ENCODE results near the gene ZMYND19.

ZMYND19 gene

DNA sequence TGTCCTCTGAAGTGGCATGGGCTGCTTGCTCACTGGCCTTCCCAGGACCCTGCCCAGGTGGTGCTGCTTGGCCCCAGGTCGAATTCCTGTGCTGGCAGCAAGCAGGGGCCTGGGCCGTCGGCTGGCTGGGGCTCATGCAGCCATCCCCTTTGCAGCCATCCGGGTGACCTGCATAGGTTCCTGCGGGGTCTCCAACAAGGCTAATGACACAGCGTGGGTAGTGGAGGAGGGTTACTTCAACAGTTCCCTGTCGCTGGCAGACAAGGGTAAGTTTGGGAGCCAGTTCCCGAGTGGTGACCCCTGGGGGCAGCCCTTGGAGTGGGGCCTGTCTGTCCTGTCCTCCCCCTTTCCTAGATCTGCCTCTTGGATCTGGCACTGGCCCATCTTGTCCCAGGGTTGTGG lies 22.4 kb upstream of the ZMYND19 start:
- Histone ChIP-seq H3K27me3 (ENCODE audit: insufficient read depth, low read length, poor library complexity, severe bottlenecking) (no peaks in the 10 kb centered on the region), H4K20me1 (ENCODE audit: insufficient read depth, low read length, poor library complexity, severe bottlenecking) (peaks cover 15% of the 10 kb centered on the region), H3K9me3 (ENCODE audit: insufficient read depth, low read depth, low read length) (no peaks in the 10 kb centered on the region), H3F3A (ENCODE audit: low read depth) (no peaks in the 10 kb centered on the region), H3K9ac (ENCODE audit: low read depth, low read length, poor library complexity, severe bottlenecking) (no peak overlapping the region), H3K79me2 (ENCODE audit: insufficient read depth, low read length) (peaks cover 22% of the 10 kb centered on the region), H3K4me2 (ENCODE audit: low read depth, low read length, poor library complexity, severe bottlenecking) (no peak overlapping the region), H3K9me2 (replicated peaks; ENCODE audit: low read depth, low read length) (no peaks in the 10 kb centered on the region), H2AFZ (ENCODE audit: low read length) (no peak overlapping the region), H3K4me1 (ENCODE audit: insufficient read depth, low read length, poor library complexity, severe bottlenecking) (peaks cover 13% of the 10 kb centered on the region), H3K4me3 (ENCODE audit: low read length, poor library complexity, severe bottlenecking) (no peak overlapping the region), H3K36me3 (ENCODE audit: insufficient read depth, low read length) (no peaks in the 10 kb centered on the region)
- TF ChIP-seq, protein P1, sequence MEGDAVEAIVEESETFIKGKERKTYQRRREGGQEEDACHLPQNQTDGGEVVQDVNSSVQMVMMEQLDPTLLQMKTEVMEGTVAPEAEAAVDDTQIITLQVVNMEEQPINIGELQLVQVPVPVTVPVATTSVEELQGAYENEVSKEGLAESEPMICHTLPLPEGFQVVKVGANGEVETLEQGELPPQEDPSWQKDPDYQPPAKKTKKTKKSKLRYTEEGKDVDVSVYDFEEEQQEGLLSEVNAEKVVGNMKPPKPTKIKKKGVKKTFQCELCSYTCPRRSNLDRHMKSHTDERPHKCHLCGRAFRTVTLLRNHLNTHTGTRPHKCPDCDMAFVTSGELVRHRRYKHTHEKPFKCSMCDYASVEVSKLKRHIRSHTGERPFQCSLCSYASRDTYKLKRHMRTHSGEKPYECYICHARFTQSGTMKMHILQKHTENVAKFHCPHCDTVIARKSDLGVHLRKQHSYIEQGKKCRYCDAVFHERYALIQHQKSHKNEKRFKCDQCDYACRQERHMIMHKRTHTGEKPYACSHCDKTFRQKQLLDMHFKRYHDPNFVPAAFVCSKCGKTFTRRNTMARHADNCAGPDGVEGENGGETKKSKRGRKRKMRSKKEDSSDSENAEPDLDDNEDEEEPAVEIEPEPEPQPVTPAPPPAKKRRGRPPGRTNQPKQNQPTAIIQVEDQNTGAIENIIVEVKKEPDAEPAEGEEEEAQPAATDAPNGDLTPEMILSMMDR (conservative IDR thresholded peaks at IDR 0.05; ENCODE audit: low read length) = no peak
- TF ChIP-seq EZH2phosphoT487 (IDR thresholded peaks at IDR 0.05; ENCODE audit: borderline replicate concordance) = no peak

DNA sequence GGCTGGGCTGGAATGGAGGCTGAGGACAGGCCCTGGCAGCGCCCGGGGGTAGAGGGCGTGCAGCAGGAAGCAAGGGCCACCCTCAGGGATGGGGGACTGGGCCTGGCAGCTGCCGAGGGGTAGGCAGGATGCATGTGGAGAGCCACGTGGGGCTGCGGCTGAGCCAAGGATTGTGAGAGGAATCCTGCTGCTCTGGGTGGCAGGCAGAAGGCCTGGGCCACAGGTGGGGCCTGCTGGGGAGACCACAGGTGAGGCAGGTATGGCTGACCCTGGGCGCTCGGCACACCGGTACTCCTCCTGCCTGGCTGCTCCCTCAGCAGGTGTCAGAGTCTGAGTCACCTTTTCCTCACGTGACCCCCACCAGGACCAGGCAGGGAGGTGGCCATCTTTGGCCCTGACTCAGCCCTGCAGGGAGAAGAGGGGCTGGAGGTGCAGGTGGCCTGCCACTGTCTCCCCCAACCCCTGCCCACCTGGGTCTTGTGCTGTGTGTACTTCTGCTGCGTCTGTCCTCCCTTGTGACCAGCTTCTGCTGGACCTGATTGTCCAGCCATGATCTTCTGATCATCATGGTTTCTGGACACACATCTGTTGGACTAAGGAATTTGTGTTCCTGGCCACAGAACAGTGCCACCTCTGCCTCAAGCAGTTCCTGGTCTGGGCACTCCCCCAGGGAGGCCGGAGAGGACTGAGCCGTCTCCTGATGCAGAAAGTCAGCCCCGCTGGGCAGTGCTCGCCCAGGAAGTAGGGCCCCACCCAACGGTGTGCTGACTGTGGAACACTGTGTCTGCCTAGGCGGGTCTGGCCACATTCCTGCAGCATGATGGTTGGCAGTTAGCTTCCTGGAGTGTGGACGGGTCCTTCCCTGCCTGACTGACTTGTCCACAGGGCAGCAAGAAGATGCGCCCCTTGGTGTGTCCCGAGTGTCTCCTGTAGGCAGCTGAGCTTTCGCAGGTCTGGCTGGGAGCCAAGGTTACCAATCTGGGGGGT lies 21.6 kb upstream of the ZMYND19 start:
- Histone ChIP-seq H3K9me2 (replicated peaks; ENCODE audit: low read depth, low read length) (no peaks in the 10 kb centered on the region), H3K36me3 (ENCODE audit: insufficient read depth, low read length) (no peaks in the 10 kb centered on the region), H3K9me3 (ENCODE audit: insufficient read depth, low read depth, low read length) (no peaks in the 10 kb centered on the region), H3K27me3 (ENCODE audit: insufficient read depth, low read length, poor library complexity, severe bottlenecking) (no peaks in the 10 kb centered on the region), H3K4me1 (ENCODE audit: insufficient read depth, low read length, poor library complexity, severe bottlenecking) (peaks cover 13% of the 10 kb centered on the region), H4K20me1 (ENCODE audit: insufficient read depth, low read length, poor library complexity, severe bottlenecking) (peaks cover 12% of the 10 kb centered on the region), H3F3A (ENCODE audit: low read depth) (no peaks in the 10 kb centered on the region), H3K4me2 (ENCODE audit: low read depth, low read length, poor library complexity, severe bottlenecking) (no peak overlapping the region), H2AFZ (ENCODE audit: low read length) (no peak overlapping the region), H3K9ac (ENCODE audit: low read depth, low read length, poor library complexity, severe bottlenecking) (no peak overlapping the region), H3K4me3 (ENCODE audit: low read length, poor library complexity, severe bottlenecking) (no peak overlapping the region), H3K79me2 (ENCODE audit: insufficient read depth, low read length) (peaks cover 21% of the 10 kb centered on the region; the same call in 1 of the 2 replicates)
- no peak for TF ChIP-seq EZH2phosphoT487 (IDR thresholded peaks at IDR 0.05; ENCODE audit: borderline replicate concordance)
- TF ChIP-seq, protein P1 (conservative IDR thresholded peaks at IDR 0.05; ENCODE audit: low read length) = no peak

DNA sequence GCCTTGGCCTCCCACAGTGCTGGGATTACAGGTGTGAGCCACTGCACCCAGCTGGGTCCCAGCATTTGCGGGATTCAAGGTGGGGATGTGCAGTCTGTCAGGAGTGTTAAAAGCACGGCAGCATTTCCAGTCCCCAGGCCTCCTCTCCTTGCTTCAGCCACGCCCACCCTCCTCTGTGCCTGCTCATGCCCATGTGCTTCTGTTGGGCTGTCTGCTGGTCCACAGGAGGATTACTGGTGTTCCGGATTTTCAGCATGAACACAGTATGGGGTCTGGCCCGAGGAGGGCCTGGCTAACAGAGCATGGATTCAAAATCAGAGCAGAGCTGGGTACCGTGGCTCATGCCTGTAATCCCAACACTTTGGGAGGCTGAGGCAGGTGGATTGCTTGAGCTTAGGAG lies 20.6 kb upstream of the ZMYND19 start:
- Histone ChIP-seq H3K9ac (ENCODE audit: low read depth, low read length, poor library complexity, severe bottlenecking) (no peak overlapping the region), H2AFZ (ENCODE audit: low read length) (no peak overlapping the region), H3K36me3 (ENCODE audit: insufficient read depth, low read length) (no peaks in the 10 kb centered on the region), H3K4me1 (ENCODE audit: insufficient read depth, low read length, poor library complexity, severe bottlenecking) (peaks cover 16% of the 10 kb centered on the region), H3K4me2 (ENCODE audit: low read depth, low read length, poor library complexity, severe bottlenecking) (no peak overlapping the region), H4K20me1 (ENCODE audit: insufficient read depth, low read length, poor library complexity, severe bottlenecking) (peaks cover 18% of the 10 kb centered on the region), H3K9me2 (replicated peaks; ENCODE audit: low read depth, low read length) (no peaks in the 10 kb centered on the region), H3K79me2 (ENCODE audit: insufficient read depth, low read length) (peaks cover 21% of the 10 kb centered on the region), H3K9me3 (ENCODE audit: insufficient read depth, low read depth, low read length) (no peaks in the 10 kb centered on the region), H3K27me3 (ENCODE audit: insufficient read depth, low read length, poor library complexity, severe bottlenecking) (no peaks in the 10 kb centered on the region), H3K4me3 (ENCODE audit: low read length, poor library complexity, severe bottlenecking) (no peak overlapping the region), H3F3A (ENCODE audit: low read depth) (no peaks in the 10 kb centered on the region)
- no peak for TF ChIP-seq EZH2phosphoT487 (IDR thresholded peaks at IDR 0.05; ENCODE audit: borderline replicate concordance)
- TF ChIP-seq, protein P1 (conservative IDR thresholded peaks at IDR 0.05; ENCODE audit: low read length) = no peak

Measured in Loucy (cell line).